ENCODE results near the gene NPHP4.
"Not testable (repeated sequence)": the region's sequence is repeated elsewhere in the genome, so short reads cannot be mapped to it uniquely, and the experiment has no call there.

NPHP4 gene

DNA sequence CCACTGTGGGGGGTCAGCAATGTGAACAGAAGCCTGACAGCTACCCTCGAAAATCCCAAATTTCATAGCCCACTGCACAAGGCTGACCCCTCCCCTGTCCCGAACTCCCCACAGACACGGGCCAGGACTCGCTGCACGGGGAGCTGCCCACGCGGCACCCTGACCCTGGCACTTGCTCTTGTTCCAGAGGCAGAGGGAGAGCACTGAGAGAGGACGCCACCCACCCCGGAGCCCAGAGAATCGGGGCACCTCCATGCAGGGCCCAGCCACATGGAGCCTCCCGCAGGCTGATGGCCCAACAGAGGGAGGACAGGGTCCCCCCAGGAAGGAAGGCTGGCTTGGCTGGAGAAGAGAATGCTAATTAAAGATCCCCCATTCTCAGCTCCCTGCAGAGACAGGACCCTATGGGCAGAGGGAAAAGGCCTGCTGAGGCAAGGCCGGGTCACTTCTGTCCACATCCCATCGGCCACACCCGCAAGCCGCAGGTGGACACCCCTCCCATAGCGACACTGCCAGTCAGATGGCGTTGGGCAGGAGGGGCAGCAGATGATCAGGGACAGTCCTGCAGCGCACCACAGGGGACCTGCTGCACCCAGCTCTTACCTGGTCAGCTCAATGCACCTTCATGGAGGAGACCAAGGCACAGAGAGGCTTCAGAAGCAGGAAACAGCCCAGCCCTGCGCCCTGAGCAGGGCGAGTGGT lies 136.9 kb downstream of the NPHP4 start:
- no peak for DNase-seq (ENCODE audit: low read depth, low spot score)

DNA sequence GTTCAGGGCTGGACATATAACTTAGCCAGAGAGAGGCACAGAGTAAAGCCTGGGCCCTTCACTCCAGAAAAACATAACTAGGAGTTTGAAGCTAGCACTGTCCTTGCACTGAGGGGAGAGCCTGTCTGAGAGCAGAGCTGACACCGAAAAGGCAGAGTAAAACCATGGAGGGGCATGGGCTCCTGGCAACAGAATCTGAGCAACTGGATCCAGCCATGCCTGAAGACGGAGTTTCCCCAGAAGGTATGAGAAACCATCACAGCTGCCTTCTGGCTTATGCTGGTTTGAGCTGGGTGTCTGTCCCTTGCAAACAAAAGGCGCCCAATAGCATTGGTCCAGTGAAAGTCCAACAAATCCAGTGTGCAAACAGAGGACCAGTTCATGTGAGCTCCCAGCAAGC lies 137.5 kb downstream of the NPHP4 start:
- DNase-seq (ENCODE audit: low read depth, low spot score) = no peak

DNA sequence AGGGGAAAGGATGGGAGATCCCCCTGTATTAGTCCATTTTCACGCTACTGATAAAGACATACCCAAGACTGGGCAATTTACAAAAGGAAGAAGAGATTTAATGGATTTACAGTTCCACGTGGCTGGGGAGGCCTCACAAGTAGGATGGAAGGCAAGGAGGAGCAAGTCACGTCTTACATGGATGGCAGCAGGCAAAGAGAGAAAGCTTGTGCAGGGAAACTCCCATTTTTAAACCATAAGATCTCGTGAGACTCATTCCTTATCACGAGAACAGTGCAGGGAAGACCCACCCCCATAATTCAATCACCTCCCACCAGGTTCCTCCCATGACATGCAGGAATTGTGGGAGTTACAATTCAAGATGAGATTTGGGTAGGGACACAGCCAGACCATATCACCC lies 138.4 kb downstream of the NPHP4 start:
- not testable (repeated sequence) for DNase-seq (ENCODE audit: low read depth, low spot score)

DNA sequence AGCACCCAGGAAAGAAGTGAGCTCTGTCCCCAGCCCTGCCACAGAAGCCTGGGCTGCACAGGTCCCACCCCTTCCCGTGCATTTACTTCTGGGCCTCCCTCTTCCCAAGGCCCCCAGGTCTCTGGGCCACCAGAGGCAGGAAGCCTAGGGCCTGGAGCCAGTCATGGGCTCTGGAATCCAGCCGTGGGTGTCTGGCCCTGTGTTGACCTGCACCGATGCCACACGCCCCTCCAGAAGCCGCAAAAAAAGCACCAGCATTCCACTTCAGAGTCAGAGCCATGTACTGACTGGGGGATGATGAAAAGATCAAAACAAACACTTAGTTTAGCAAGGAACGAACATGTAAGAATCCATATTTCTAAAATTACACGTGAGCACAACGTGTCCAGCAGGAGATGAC lies 141.7 kb downstream of the NPHP4 start:
- peak; percentile 27 for DNase-seq (ENCODE audit: low read depth, low spot score)

DNA sequence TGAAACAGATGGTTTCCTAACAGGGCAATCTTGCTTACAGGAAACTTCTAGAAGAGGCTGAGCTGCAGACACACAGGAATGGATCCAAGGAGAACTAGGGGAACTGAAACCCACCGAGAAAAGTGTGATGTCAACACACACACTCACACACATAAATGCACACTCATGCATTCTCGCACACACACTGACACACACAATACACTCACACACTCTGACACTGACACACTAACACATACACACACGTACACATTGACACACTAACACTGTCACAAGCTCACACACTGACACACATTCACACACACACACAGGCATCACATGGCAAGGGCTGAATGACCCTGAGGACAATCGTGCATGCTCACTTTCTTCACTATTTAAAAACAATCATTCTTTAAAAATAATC lies 142.7 kb downstream of the NPHP4 start:
- no peak for DNase-seq (ENCODE audit: low read depth, low spot score)

DNA sequence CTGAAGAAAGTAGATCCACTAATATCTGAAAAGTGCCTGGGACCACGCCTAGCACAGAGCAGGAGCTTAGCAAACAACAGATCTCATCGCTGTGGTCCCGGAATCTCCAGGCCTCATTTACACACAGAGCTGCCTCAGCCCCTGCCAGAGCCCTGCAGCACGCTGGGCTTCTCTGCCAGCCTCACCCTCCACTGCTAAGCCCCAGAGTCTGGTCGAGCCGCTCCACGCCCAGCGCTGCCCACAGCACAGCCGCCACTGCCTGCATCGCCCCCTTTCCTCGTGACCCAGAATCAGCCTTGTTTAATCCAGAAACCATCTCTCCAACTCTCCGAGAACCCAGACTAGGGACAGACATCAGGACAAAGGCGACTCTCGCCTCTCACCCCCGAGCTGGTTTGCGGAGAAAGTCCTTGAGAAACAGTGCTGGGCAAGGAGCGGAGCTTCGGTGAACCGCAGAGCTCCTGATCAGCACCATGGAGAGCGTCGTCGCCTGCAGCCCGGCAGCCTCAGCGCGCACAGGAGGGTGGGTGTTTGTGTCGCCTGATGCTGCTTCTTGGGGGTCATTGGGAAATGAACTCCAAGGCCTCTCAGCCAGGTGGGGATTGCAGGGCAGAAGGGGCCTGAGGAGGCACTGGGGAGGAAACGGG lies 145.1 kb downstream of the NPHP4 start:
- DNase-seq (ENCODE audit: low read depth, low spot score) = peak; percentile 76

DNA sequence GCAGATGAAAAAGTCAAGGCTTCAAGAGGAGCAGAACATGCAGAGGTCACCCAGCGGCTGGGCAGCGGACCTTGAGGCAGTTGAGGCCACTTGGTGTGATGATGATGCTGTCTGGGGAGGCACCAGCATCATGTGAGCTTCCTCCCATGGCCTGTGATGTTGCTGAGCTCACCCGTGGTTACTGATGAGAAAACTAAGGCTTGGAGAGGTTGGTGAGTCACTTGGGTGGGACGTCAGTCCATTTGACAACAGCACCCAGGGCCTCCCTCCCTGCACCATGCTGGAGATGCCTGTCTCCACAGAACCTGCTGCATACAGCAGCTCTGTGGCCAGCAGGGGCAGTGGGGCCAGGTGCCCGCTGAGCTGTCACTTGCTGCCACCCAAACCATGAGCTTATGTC lies 146.8 kb downstream of the NPHP4 start:
- no peak for DNase-seq (ENCODE audit: low read depth, low spot score)

DNA sequence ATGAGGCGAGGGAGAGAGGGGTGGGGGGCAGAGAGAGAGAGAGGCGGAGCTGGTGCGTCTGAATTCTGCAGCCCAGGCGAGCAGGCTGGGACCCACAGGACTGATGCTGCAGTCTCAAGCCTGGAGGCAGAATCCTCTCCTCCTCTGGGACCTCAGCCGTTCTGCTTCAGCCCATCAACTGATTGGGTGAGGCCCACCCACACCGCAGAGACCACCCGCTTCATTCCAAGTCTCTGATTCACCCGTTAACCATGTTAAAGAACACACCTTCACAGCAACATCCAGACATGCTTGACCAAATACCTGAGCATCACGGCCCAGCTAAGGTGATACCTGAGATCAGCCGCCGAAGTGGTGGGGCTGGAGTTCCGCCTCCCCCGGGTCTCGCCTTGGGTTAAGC lies 147.8 kb downstream of the NPHP4 start:
- no peak for DNase-seq (ENCODE audit: low read depth, low spot score)

DNA sequence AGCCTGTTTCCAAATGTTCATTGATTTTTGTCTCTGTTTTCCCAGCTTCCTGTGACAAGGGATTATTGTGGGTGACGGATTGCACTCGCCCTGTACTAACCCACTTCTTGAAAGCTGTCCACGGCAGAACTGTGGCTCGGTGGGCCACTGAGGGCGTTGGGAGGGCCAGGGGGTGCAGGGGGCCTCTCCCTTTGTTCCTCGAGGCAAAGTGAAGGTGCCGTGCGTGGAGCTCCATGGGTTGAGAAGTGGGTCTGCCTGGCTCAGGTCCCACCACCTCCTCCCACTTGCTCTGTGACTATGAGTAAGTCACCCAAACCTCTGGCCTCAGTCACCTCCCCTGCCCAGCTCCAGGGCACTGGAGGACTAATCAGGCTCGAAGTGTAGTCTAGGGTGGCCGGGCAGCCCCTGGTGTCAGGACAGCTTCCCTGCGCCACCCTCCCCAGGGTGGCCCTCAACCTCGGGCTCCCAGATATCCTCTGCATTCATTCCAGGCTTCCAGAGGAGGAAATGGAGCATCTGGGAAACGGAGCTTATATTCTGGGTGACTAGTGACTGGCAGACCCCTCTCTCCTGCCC lies 148.6 kb downstream of the NPHP4 start:
- no peak for DNase-seq (ENCODE audit: low read depth, low spot score)

DNA sequence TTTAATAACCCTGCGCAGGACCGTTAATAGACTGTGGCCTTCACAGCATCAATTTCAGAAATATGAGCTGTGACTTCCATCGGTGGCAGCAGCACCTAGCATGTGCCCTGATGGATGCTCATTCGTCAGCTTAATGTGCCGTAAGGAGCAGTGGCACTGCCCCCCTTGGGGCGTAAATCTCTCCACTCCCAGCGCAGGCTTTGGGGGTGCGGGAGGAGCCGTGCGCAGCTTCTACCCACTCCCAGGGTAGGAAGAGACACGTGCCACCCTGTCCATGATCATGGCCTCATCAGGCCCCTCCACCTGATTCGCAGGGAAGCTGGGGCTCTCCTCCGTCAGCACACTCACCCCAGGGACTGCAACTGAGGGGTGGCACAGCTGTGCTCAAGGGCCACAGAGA lies 149.5 kb downstream of the NPHP4 start:
- no peak for DNase-seq (ENCODE audit: low read depth, low spot score)

DNA sequence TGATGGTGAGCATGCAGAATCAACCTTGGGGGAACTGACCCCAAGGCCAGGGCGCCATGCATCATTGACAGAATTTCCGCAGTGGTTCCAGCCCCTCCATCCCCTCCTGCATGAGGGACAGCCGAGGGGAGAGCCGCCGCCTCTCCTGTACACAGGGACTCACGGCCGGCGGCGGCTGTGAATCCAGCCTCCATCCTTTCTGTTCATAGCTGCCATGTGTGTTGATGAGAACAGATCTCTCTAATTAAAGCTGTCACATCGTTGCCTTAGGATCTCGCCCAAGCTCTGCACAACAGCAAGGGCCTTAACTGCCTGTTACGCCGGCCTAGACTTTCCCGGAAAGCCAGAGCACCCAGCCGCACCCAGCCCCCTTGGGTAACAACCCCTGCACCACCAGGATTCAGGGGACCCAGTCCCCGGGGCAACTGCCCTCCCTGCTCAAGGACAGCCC lies 151.6 kb downstream of the NPHP4 start:
- DNase-seq (ENCODE audit: low read depth, low spot score) = no peak

DNA sequence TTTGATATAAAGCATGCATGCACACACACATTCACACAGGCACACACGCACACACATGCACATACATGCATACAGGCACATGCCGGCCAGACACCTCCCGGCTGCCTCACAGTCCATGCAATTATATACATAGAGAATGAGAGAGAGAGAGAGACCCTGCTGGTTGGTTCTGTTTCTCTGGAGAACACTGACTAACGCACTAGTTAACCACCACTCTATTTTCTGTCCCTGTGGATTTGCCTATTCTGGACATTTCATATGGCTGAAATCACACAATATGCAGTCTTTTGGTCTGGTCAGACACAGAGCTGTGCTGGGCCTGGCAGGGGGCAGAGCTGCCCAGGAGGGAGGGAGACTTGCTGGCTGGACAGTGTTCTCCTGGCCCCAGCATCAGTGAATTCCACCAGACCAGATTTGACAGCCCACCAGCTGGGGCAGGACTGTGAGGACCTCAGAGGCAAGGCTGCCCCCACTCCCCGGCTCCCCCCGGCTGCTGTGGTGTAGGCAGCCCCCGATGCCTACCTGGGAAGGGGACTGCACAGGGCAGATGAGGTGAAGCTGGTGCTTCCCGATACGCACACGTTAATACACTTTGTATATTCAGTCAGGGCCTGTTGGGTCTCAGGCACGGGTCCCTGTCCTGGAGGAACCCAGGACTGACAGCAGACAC lies 152.2 kb downstream of the NPHP4 start:
- no peak for DNase-seq (ENCODE audit: low read depth, low spot score)

DNA sequence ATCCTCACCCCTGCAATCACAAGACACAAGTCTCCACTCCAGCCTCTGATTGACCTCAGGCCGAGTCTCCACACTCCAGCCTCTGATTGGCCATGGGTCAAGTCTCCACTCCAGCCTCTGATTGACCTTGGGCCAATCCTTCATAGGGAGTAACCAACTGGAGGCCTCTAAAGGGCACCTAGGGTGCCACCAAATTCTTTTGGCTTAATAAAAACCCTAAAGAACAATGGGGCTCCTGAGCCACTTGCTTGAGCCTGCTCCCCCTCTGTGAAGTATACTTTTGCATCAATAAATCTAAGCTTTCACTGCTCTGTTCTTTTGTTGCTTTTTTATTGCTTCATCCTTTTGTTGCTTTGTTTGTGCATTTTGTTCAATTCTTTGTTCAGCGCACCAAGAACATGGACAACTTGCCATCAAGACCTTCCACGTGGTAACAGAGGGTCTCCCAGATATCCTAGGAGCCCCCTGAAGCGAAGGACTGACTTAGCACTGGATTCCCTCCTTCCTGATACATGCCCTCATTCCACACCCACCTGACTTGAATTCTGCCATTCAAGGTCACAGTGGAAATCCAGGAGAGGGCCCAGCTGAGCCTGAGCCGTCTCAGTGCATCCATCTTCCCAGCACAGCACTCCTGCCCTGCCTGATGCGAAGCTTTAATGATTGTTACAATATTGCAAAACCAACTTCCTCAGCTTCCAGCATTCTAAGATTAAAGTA lies 152.9 kb downstream of the NPHP4 start:
- DNase-seq (ENCODE audit: low read depth, low spot score) = no peak

DNA sequence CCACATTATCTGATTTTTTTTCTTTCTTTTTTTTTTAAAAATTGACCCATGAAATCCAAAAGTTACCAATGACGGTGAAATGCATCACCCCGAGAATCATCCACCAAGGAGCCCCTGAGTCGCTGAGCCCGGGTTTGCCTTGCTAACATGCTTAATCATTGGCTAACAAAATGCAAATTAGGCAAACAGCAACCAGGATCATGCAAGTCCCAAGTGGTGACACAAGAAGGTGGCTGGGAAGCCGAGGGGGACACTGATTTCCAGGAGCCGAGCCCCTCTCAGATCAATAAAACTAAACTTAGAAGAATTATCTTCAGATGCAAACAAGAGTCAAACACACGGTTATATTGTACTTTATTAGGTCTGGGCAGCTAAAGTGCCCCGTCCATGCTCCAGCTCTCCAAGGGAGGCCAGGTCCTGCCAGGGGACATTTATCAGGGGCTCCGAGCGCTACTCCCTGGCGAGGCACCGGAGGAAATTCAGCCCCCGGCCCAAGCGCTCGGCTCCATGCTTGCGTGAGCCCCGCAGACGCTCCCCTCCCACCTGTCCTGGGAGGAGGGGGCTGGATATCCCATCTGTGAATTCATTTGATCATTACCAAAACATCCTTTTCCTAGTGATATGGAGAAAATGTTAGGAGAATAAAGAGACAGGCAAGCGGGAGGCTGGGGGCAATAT lies 154.1 kb downstream of the NPHP4 start:
- DNase-seq (ENCODE audit: low read depth, low spot score) = no peak

DNA sequence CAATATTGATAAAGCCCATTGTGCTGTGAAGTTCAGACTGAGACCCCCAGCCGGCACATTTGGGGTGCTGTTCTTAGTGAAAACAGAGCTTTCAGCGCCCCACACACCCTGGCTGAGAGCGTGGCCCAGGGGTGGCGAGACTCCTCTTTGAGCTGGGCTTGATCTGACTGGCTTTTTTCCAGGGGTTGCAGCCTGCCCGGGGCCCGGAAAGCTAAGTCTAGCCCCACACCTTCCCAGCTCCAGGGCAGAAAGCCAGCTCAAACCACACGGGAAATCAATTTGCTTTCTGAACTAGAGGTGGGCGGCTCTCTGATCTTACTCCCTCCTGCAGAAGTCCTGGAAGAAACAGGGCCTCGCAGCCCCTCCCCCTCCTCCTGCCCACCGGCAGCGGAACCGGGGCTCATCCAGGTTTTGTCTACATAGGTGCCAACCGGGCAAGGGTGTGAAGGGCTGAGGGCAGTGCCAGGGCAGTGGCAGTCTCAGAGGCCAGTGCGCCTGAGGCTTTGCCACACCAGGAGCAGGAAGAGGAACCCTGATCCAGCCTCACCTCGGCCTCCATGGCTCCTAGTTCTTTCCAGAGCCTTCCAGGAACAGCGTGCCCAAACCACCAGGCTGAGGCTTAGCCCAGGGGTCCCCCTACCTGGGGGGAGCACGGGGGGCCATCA lies 155.3 kb downstream of the NPHP4 start:
- DNase-seq (ENCODE audit: low read depth, low spot score) = no peak

DNA sequence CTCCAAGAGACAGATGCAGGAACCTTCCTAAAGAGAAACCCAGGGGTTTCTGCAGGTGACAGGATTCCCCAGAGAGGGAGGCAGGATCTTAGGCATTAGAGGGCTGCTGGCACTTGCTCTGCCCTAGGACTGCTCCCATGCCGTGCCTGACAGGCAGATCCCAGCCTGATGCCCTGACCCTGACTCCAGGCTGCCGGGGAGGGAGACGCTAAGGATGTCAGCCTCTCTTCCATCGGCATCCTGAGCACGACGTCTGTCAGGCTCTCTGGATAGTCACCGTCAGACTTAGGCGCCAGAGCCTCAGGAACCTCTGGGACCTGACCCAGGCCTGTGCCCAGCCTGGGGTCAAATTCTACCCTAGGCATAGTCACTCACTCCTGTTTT lies 157.1 kb downstream of the NPHP4 start:
- DNase-seq (ENCODE audit: low read depth, low spot score) = no peak

DNA sequence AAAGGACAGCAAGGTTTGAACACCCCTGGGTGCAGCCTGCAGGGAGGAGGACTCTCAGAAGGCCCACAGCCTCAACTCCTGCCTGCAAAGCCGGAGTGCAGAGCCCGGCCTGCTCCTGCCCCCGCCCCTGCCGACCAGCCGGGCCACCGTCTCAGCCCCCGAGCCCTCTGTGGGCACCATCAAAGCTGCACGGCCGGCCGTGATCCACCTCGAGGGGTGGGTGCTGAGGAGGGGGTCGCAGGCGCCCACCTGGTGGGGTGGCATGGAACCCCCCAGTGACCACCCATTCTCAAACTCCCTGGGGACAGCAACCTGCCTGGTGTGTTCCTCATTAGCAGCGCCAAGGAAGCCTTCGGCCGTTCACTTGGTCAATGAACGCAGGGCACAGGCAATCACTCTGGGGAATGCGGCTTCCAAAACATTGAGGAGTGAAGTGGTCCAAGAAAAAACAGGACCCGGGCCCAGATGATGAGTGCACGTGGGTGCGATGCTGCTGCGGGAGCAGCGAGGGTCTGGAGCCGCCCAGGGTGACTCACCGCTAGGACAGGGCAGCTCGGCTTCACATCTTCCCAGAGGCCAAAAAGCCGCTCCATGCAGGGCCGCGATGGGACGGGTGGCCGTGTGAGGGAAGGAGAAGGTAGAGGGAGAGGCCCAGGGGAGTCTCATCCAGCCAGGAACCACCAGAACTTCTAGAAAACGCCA lies 157.6 kb downstream of the NPHP4 start:
- DNase-seq (ENCODE audit: low read depth, low spot score) = no peak

DNA sequence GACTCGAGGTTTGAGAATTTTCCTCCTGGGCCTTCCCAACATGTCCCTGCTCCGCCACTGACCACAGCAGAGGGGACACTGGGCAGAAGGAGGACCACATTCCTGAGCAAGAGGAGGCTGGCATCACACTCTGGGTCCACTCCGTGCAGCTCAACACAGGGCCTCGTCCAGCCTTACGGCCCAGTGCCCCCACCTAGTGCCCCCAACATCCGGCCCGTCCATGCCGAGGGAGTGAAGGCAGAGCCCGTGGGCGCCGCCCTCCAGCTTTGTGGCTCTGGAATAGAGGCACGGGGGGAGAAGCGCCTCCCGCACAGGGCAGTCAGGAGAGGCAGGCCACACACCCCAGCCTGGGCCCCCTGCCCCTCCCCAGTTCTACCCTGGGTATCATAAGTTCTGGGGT lies 158.3 kb downstream of the NPHP4 start:
- no peak for DNase-seq (ENCODE audit: low read depth, low spot score)

DNA sequence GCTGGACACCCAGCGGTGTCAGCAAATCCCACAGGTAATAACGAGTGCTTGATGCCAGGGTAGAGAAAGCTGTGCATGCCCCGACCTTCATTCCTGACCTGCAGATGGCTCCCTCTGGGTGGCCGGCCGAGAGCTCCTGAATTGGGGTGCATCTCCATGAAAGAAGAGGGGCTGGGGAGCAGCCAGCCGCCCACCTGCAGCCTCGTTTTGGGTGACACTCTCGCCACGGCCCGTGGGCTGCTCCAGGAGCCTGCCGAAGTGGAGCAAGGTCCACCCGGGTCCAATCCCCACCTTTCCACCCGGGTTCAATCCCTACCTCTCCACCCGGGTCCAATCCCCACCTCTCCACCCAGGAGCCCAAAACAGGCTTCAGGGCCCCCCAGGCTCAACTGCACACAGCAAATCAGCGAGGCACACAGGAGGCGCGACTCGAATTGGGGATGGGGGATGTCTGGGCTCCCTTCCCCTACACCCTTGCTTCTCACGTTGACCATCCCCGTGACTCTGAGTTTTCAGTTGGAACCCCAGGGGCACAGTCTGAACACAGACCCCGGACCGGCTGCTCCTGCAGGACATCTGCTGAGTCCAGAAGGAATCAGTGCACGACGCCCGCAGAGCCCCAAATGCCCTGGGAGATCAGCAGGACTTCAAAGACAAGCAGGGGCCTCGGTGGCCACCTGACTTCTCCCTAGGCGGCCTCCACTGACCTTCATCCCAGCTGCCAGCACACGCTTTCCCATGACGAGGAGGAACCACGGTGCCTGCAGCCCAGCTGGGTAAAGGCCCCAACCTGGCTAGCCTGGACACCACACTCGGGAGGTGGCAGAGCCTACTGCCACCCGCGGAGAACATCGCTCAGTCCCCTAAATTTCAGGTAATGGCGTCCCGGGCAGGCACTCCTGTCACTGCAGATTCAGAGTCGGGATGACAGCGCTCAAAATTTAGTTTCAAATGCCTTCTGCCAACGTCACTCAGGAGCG lies 159.0 kb downstream of the NPHP4 start:
- no peak for DNase-seq (ENCODE audit: low read depth, low spot score)
